T-helper 1 cell treated with Interleukin-12 subunit alpha and Interleukin-12 subunit beta and Interleukin-4 antibody, amounts not matched to agents 30 ng/mL and 1 ng/mL, for 36 hours (primary cell): Measurements from ENCODE around the gene NPFF. TPM values are rescaled to one million over a fixed set of nuclear protein-coding genes. Genes with fewer than 3 reads are reported as not detected.

Source experiments
- intact Hi-C: fragments of 100-400 bp; cut with micrococcal nuclease; formaldehyde crosslinking; loops from one replicate; pipeline ENCODE4 v1.15.1; 2024
- total RNA-seq: library from RNA; stranded (reverse); gene quantifications from 2 replicates; pipeline ENCODE4 v1.2.3, GENCODE V29; 2022

Gene NPFF
- total RNA-seq, 1 donor from 2014 or later = not detected

GRCh38 chr12:53479331-53479730 is 28.0 kb downstream of the NPFF start:
- intact Hi-C loops = no loop called here

GRCh38 chr12:53478865-53479264 is 28.4 kb downstream of the NPFF start:
- intact Hi-C loops = no loop called here

- intact Hi-C loops = loop anchor here (1.0 to 2.0 kb wide), 2 partner anchors 14 to 32 kb away; no protein-coding TSS in a partner anchor
Measured at GRCh38 chr12:53476769-53477209, 30.5 kb downstream of the NPFF start.

DNA sequence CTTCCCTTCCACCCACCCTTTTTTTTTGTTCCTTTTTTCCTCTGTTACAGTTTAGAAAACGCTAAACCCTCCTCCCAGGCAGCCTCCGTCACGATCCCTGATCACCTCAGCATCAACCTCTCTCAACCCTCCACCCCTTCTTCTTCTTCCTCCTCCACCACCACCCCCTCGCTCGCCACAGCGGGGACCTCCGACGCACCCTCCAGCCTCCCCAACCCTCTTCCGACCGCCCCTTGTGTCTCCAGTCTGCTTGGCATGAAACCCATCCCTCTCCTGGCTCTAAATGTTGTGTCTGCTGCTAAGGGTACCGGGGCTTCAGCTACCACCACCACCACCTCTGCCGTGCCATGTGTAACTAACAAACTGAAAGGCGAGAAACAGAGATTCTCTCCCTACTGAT is 32.5 kb downstream of the NPFF start:
- intact Hi-C loops = no loop called here

DNA sequence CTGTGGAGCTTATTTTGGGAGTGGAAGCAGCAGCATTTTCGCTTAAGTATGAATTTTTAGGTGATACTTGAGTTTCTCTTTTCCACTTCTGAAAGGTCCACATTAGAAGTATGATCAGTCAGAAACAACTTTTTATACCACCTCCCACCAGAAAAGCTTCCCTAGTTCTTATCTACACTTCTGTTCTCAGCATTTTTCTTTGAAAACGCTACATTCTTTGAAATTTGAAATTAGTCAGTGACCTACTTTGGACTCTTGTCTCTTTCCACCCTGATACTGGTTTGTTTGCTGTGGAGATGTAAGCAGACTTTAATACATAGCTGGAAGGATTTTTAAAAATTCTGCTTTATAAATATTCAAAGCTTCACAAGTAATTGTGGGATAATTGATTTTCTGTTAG is 33.2 kb downstream of the NPFF start:
- intact Hi-C loops = no loop called here

DNA sequence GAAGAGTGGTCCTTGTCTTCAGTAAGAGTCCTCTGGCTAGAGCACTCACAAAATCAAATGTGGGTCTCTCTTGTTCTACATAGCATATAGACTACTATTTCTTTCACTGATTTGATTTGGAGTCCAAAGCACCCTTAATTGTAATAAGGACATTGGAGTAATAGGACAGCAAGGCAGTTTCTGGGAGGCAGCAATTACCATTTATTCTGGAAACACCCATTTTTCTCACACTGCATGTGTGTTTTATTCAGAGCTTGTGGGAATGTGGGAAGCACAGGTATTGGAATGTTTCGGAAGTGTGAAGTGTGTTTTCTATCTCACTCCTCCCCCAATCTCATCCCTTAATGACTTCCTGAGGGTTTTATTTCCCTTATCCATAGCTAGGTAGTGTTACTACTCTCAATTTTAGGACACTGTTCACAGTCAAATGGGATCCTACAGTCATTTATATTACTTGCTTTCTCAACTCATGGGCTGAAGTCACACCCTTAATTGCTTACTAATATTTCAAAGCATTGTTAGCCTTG is 35.2 kb downstream of the NPFF start:
- intact Hi-C loops = no loop called here

DNA sequence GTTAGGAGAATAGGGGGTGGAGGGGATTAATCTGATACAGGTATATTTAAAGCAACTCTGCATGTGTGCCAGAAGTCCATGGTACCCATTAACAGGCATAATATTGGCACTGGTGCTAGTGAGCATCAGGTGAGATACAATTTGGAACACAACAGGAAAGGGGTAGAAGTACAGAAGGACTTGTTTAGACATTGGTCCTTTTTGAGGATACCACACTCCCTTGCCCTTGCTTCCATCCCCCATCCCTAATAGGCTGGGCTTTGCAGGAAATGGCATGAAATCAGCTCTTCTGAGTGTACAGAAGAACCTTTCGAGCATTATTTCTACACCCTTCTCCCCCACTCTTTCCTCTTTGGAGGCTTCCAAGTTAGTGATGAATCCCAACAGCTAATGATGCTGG is 39.0 kb downstream of the NPFF start:
- intact Hi-C loops = no loop called here

GRCh38 chr12:53467880-53468279 is 39.4 kb downstream of the NPFF start:
- intact Hi-C loops = no loop called here

GRCh38 chr12:53467082-53467481 is 40.2 kb downstream of the NPFF start:
- intact Hi-C loops = no loop called here

DNA sequence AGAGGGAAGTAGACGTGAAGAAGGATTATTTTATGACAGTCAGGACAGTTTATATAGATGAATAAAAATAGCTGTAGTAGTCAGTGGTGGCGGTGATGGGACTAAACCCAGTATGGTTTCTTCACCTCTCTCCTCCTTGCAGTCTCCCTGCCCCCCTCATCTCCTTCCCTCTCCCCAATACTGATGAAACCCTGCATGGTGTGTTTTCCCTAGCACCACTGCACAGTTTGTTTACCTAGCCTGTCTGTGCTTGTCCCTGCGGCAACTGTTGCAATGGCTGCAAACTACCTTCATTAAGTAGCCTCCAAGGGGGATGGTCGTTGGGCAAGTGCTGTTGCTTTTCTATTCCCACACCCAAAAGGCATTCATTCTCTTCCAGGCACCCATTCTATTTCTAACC is 40.6 kb downstream of the NPFF start:
- intact Hi-C loops = no loop called here

DNA sequence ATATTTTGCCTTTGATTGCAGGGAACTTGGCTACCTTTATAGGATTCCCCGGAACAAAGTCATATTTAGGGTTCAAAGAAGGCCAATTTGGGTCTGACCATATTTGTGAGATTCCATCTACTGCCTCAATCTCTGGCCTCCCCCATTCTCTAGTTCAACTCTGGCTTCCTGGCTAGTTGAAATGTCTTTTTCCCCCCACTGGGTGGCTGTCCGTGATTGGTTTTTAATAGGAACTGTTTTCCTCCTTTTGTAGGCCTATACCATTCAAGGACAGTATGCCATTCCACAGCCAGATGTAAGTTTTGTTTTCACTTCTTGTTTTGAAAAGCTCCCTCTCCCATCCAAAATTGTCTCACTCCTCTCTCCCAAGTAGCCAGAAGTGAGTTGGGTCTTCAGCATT is 41.6 kb downstream of the NPFF start:
- intact Hi-C loops = no loop called here

DNA sequence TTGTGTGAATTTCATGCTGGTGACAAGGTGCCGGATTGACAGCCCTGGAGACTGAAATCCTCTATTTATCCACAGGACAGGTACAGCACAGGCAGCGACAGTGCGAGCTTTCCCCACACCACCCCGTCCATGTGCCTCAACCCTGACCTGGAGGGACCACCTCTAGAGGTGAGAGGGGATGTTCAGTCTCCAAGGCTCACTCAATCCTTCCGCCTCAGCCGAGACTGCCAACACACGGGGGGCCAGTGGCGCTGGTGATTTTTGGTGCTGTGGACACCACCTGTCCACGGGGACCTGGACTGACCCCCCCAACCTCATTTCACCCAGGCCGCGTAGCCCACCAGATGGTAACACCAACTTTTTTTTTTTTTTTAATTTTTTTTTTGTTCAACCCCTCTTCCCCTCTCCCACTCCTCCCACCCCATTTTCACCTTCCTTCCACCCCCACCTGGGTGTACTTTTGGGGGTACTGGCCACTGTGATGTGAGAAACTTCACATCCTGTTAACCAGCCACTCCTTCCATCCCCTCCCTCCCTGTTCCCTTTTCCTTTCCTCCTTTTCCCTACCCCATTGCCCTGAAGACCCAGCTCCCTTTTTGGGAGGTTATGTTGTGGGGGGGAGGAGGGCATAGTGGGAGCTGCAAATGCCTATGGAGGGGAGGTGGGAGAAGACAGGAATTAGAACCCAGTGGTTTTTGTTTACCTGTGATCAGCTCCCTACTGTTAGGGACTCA is 42.4 kb downstream of the NPFF start:
- intact Hi-C loops = no loop called here

- intact Hi-C loops = loop anchor here (2.0 kb wide), 1 partner anchor 13 kb away; no protein-coding TSS in a partner anchor
Measured at GRCh38 chr12:53463802-53464560, 43.3 kb downstream of the NPFF start.

- intact Hi-C loops = loop anchor here (2.0 kb wide), 1 partner anchor 14 kb away; no protein-coding TSS in a partner anchor
Measured at GRCh38 chr12:53462935-53463334, 44.3 kb downstream of the NPFF start.

- intact Hi-C loops = no loop called here
Measured at GRCh38 chr12:53461591-53461990, 45.7 kb downstream of the NPFF start.

GRCh38 chr12:53461059-53461458 is 46.2 kb downstream of the NPFF start:
- intact Hi-C loops = no loop called here

- intact Hi-C loops = no loop called here
Measured at GRCh38 chr12:53459097-53459496, 48.2 kb downstream of the NPFF start.

Other genes with a start within 250 kb of the NPFF start
- 58.2 and 63.4 TPM in 2 replicates for gene ESPL1, start 239.2 kb downstream of the NPFF start, total RNA-seq
- 309 and 313 TPM in 2 replicates for gene PFDN5, start 211.9 kb downstream of the NPFF start, total RNA-seq
- gene MYG1, start 207.8 kb downstream of the NPFF start, total RNA-seq = 53.2 and 57.0 TPM in 2 replicates
- gene AAAS, start 185.9 kb downstream of the NPFF start, total RNA-seq = 64.2 and 66.1 TPM in 2 replicates
- gene SP7, start 171.1 kb downstream of the NPFF start, total RNA-seq = 0.07 TPM in 1 of 2 replicates, not detected in the other
- 75.7 and 78.0 TPM in 2 replicates for gene SP1, start 127.3 kb downstream of the NPFF start, total RNA-seq
- gene AMHR2, start 83.6 kb downstream of the NPFF start, total RNA-seq = not detected in 2 replicates
- gene PRR13, start 65.8 kb downstream of the NPFF start, total RNA-seq = 214 and 222 TPM in 2 replicates
- gene PCBP2, start 55.4 kb downstream of the NPFF start, total RNA-seq = 684 and 700 TPM in 2 replicates
- 29.6 and 30.1 TPM in 2 replicates for gene MAP3K12, start 8.0 kb downstream of the NPFF start, total RNA-seq
- 39.9 and 41.0 TPM in 2 replicates for gene TARBP2, start 6.2 kb downstream of the NPFF start, total RNA-seq
- gene ATF7, start 118.9 kb upstream of the NPFF start, total RNA-seq = 30.6 and 33.5 TPM in 2 replicates
- 304 and 308 TPM in 2 replicates for gene ATP5MC2, start 168.6 kb upstream of the NPFF start, total RNA-seq
- gene CALCOCO1, start 220.0 kb upstream of the NPFF start, total RNA-seq = 61.3 and 61.6 TPM in 2 replicates
- gene CISTR, start 244.5 kb upstream of the NPFF start, total RNA-seq = not detected in 2 replicates